ENCODE data around the gene RTN4RL1.

GRCh38 chr17:1992541-1992940 lies 32.6 kb downstream of the RTN4RL1 start:
- TF ChIP-seq REST (IDR thresholded peaks at IDR 0.05; ENCODE audit: insufficient read depth in 1 of 2, low read depth in 2 of 2, low read length in 1 of 2): no peak
- no peak for TF ChIP-seq CTCF (IDR thresholded peaks at IDR 0.05)
- TF ChIP-seq POLR2AphosphoS5 (IDR thresholded peaks at IDR 0.05; ENCODE audit: low read depth, low read length): no peak

Measured in Panc1 (cell line).